Astrocyte of the hippocampus (primary cell): ENCODE measurements around the gene PIP4K2C.
"Not testable (repeated sequence)": the region's sequence is repeated elsewhere in the genome, so short reads cannot be mapped to it uniquely, and the experiment has no call there.

Experiments
- DNase-seq: peaks from one replicate; pipeline ENCODE4 v3.0.0; 2011; ENCODE audit warnings: low read depth, low spot score

PIP4K2C gene

DNA sequence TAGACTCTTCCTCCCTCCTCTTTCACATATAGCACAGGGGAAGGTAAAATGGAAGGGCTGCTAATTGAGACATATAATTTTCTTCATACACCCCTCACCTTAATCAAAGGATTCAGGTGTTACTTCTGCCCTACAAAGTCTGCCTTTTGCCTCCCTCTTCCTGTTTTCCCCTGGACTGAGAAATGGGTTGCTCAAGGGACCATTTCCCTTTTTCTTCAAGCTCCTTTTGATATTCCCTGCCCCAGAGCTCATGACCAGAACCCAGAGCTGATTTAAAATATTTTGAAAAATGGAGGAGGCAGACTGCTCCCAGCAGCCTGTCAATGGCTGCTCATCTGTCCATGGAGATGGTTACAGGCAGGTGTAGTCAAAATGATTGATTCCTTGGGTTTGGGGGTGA is 6.3 kb upstream of the PIP4K2C start:
- no peak for DNase-seq

DNA sequence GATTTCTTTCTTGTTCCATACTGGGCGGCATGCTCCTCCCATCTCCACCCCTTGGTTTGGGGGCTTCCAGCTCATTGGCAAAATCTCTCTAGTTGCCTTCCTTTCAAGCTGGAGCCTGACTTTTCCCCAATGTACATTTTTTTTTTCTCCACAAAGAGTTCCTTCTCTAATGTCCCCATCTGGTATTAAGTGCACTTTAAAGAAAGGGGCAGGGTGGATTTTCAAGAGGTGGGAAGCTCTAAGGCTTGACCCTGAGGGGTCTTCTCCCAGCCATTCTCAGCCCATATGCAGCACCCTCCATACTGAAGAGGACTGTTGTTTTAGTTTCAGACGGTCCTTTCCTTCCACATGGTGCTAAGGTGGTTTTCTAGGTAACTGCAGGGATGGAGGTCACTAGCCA is 5.8 kb upstream of the PIP4K2C start:
- DNase-seq = no peak

DNA sequence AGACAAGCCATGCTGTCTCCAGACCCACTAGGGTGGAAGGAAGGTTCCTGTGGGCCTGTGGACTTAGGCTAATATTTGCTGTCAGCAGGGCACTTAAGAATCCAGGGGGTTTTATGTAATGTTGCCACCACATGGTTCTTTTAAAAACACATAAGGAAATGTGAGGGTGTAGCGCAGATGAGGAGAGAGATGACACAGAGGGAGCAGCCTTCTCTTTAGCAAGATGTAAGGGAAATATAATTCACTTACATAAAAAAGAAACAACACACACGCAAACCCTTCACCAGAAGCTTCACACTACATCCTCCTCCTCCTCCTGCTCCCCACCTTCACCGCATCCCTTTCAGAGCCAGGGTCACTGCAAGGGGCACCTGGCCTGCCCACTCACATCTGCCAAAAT is 4.9 kb upstream of the PIP4K2C start:
- no peak for DNase-seq

DNA sequence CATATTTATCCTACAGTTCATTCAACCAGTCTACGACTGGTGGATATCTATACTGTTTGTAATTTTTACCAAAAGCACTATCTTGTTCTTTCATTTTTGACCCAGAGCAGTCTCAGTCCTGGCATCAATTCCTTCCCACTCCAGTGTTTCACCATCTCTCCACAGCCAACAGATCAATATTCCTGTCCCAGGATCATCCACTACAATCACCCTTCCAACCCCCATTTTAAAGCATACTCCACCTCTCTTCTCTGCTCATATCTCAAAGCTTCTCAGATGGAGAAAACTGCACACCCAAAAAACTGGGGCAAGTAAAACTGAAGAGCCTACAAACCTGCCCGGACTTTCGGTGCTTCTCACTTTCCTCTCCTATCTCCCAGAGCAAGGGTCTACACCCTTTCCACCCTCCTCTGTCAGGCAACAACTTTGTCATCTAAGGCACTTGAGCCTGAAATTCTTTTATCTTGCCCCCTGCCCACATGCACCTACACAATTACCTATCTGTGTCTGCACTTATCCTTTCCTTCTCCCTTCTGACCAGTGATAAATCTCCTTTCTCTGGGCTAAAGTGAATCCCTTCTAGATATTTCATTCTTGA is 4.1 kb upstream of the PIP4K2C start:
- no peak for DNase-seq

DNA sequence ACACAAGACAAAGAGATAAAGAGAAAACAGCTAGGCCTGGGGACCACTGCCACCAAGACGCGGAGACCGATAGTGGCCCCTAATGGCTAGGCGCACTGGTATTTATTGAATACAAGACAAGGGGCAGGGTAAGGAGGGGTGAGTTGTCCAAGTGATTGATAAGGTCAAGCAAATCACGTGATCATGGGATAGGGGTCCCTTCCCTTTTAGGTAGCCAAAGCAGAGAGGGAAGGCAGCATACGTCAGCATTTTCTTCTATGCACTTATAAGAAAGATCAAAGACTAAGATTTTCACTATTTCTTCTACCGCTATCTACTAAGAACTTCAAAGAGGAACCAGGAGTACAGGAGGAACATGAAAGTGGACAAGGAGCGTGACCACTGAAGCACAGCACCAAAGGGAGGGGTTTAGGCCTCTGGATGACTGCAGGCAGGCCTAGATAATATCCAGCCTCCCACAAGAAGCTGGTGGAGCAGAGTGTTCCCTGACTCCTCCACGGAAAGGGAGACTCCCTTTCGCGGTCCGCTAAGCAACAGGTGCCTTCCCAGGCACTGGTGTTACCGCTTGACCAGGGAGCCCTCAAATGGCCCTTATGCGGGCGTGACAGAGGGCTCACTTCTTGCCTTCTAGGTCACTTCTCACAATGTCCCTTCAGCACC is 1.9 kb upstream of the PIP4K2C start:
- not testable (repeated sequence) for DNase-seq

DNA sequence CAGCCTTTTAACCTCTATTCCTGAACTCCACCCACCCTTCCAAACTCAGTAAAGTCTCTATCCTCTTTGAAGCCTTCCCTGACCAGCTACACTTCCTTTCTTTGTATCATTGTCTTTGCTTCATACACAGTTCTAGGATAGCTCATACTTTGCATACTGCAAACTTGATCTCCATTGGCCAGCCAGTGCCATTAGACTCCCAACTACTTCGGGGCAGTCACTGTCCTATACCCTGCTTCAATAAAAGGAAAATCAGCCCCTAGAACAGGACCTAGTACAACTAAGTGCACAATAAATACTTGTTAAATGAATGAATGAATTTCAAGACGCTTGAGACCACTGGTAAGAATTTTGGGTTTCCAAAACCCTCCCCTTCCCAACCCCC is 521 bp upstream of the PIP4K2C start:
- no peak for DNase-seq

DNA sequence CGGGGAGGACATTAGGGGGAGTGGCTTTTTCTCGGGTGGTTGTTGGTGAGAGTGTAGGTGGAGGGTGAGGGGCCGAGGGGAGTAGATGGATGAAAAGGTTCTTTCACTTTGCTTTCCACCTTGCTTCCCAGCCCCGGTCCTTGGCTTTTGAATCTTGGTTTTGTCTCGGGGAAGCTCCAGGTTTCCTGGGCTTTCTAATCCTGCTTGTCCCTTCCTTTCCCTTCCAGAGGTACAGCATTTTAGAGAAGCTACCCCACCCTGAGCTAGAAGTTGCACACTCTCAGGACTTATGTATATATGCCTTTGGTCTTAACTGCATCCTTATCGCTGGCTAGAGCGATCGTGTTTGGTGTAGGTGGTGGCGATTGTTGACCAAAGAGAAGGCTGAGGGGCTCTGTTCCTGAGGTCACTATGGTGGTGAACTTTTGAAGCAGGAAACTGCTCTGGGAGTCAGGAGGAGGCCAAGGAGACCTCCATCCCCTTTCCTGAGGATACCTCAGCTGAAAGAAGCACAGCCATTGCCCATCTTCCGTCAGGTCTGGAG is 862 bp downstream of the PIP4K2C start:
- no peak for DNase-seq

DNA sequence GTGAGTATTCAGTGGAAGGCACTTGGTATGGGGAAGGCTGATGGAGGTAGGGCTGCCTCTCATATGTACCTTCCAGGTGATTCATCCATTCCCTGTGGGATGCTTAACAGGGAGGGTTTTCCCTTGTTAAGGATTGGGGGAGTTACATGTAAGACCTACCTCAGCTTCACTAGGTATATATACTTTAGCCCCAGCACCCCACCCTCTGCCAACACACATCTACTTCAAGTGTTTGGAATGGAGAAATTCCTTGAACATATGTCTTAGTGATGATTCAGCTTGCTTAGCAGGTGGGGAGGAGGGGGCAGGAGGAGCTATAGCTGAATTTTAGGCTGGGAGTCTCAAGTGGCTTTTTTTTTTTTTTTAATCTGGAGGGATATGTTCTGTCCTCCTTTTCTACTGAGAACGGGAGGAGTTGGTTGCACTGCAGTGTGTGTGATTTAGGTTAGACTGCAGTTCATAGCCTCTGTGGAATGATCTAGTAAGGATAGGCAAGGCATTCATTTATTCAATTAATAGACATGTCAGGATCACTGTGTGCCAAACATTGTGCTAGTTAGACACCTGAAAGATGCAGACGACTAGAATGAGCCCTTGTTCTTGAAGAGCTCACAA is 1.7 kb downstream of the PIP4K2C start:
- no peak for DNase-seq

DNA sequence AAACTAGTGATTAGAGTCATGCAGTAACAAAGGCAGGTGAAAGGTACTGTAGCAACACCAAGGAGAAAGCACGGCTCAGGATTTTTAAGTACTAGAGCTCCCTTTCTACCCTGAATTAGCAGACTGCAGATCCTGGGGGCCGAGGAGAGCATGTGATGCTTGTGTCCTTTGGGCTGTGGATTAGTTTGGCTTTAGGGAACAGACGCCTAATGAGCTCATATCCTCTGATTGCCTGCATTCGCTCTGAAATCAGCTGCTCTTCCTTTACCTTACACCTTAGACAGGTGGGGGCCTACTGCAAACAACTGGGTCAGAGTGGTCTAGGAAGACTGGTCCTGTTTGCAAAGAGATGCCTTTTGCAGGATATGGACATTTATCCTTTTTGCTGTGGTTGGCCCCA is 2.2 kb downstream of the PIP4K2C start:
- no peak for DNase-seq

DNA sequence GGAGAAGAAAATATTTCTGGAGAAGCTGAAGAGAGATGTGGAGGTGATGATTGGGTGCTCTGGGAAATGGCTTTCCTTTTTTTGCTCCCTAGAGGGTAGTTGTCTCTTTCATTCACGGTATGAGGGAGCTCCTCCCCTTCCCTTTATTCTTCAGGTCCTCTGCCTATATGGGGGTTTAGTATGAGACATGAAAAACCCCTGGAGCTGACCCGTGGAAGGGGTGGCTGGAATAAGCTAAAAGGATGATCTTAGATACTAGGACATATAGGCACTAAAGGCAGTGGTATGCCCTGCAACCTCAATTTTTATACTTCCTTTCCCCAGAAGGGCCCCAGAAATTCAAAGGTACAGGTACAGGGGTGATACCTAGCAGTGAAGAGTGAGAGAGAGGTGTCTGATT is 9.4 kb downstream of the PIP4K2C start:
- DNase-seq = no peak

DNA sequence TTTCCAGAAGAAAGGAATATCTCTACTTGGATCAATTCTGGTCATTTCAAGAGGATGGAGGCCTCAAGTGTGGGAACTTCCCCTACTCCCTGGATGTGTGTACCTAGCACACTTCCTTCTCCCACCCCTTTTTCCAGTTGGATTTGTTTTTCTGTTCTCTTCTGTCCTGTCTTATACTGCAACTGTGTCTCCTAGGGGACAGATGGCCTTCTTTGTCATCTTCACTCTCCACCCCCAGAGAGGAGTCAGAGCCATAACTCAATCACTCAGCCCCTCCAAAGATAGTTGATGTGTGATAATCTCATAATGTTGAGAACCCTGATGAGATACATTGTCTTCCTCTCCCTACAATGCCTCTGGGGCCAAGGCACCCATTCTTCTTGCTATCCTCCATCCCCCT is 11.6 kb downstream of the PIP4K2C start:
- no peak for DNase-seq

DNA sequence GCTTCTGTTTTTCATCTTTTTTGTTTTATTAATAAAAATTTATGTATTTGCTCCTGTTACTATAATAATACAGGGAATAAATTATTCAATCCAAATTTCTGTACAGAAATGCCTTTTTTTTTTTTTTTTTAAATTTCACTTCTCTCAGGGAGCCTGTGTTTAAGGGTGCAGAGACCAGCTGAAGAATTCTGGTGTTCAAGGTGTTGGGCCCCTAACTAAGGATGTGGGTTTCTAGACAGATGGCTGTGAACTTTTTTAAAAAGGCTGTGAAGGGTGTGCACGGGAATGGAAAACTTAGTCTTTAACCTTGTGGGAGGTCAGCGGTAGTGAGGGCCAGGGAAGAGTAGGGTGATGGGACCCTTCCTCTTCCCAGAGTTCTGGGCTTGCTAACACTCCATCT is 12.3 kb downstream of the PIP4K2C start:
- DNase-seq = no peak

DNA sequence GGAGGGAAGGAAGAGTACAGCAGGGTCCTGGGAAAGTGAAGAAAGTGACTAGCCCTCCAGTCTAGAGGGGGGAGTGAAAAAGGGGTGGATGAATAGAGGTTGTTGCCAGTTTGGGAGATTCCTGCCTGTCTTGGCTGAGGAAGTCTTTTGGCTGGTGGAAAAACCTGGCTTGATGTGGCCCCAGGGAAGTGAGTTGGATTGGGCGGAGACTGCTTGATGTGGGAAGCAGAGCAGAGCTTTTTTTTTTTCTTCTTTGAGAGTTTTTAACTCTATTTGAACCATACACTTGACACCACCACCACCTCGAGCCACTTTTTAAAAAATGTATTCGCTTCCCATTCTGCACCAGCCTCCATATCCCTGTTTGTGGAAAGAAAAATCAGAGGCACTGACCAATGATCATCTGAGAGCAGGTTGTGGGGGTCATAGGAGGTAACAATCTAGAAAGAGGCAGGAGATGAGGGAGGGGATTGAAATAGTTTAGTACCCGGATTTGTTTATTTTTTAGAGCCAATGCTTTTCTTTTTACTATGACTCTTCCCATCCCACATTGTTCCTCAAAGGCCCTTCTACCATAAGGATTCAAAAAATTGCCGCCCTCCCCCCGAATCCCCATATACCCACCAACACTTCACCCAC is 12.9 kb downstream of the PIP4K2C start:
- DNase-seq = peak; percentile 70

DNA sequence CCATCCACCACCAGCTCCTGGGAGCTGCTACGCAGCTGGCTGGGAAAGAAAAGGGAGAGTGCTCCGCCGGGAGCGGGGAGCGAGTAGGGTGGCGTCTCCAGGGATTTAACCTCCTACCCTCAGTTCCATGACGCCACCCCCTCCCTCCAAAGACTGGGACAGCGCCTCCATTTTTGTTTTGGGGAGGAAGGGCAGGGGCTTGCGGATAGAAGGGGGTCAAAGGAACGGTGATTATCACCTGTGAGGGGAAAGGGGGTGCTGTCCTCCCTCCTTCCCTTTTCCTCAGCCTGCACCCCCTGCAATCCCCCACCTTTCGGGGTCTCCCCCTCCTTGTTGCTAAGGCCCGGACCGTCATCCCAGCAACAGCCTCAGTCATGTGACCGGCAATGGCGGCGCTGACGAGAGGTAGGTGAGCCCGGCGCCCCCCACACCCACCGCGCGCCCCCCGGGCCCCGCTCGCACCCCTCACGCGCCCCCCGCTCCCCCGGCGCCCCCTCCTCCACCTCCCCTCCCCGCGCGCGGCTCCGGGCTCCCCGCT is 13.5 kb downstream of the PIP4K2C start, which contains the start of gene DTX3:
DTX3 (plus strand) TSS at position 371 of the 538 bp plus-strand sequence. CDS start 1,694 bp downstream, outside the sequence.
- DNase-seq = peak; percentile 61

DNA sequence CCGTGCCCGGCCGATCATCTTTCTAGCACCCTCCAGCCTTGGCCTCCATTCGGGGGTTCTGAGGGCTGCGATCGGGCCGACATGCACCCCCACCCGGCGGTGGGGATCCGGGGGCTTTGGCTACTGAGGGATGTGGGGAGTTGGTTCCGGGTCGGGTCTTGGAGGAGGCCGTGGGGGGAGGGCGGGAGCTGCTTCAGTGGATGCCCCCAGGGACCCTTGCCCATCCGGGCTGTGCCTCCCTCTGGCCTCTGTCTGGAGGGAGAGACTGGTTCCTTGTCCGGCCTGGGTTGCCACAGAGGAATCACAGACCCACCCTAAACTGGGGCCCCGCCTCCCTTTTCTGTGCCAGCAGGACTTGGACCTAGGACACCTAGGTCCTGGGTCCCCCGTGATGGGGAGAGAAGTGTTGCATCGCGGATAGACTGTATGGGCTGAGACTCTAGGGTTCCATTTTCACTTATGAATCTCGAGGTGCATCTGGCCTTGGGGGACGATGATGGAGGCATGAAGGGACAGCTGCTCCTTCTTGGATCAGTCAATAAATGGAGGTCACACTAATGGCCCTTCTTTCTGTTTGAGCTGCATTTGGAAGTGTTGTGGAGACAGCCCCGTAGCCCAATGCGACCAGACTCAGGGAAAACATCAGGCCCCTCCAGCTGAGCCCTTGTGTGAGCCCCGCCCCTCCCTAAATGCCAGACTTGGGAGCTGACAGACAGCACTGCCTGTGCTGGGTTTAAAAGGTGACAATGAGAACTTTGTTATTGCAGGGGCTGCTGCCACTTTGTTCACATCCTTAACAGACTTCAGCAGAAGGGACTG is 14.2 kb downstream of the PIP4K2C start:
- peak; percentile 49 for DNase-seq

DNA sequence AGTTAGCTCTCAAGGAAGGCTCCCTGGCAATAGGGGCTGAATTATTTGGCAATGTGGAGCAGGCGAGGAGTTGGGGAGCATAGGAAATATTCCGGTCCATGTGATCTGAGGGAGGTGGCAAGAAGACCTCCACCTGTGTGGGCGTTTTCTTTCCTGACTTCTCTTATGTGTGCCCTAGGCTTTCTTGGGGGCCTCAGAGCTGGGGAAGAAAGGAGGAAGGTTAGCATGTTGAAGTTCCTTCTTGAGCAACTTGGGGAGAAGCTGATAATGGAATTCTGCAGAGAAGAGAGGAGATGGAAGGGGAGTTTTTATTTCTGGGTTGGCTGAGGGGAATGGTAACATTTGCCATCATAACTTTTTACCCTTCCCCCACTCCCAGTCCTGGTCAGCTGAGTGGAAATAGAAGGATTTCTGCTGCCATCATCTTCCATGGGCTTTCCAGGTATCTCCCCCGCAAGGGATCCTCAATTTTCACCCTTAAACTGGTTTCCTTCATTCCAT is 14.9 kb downstream of the PIP4K2C start:
- DNase-seq = no peak

DNA sequence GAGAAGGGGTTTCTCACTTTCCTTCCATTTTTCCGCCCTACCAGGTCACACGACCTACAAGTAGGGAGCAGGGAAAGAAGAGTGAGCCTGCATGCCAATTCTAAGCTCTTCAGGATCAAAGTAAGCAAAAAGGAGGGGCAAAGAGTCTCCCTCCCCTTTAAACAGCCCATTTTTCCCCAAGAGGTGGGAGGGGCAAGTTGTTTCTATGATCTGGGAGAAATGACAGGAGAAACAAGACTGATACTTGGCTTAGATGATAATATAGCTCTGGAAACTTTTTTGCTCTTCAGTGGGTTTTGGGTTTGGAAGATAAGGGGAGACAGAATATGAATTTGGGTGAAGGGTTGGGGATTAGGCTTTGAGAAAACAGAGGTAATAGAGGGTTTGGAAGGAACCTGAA is 15.4 kb downstream of the PIP4K2C start:
- DNase-seq = no peak

DNA sequence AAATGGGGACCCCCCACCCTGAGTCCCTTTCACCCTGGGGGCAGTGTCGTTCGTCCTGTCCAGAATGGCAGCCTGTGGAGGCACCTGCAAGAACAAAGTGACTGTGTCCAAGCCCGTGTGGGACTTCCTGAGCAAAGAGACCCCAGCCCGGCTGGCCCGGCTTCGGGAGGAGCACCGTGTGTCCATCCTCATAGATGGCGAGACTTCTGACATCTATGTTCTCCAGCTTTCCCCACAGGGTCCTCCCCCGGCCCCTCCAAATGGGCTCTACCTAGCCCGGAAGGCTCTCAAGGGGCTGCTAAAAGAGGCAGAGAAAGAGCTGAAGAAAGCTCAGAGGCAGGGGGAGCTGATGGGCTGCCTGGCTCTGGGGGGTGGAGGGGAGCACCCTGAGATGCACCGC is 15.8 kb downstream of the PIP4K2C start:
- no peak for DNase-seq

DNA sequence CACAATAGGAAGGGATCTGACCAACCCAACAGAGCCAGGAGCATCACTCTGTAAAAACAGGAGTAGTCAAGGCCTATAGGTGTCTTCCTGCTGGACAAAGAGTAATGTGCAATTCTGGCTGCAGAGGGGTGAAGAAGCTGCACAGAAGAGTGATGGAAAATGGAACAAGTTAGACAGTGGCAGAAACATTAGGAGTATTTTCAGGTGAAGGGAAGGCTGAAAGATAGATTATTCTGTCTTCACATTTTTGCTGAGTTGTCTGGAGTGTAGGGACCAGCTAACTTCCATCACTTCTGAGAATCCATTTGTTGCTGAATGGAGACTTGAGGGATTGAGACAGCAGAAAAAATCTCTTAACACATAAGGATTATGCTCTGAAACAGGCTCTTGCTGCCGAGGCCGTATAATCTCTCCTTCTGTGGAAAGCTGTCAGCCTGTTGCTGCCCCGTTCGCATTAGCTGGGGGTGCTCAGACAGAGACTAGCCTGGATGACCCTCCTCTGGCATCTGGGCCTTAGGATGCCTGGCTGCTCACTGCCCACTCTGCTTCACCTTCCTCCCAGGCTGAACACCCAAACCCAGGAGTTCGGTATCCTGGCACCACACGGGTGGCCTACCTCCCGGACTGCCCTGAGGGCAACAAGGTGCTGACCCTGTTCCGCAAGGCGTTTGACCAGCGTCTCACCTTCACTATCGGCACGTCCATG is 17.1 kb downstream of the PIP4K2C start:
- DNase-seq = no peak

DNA sequence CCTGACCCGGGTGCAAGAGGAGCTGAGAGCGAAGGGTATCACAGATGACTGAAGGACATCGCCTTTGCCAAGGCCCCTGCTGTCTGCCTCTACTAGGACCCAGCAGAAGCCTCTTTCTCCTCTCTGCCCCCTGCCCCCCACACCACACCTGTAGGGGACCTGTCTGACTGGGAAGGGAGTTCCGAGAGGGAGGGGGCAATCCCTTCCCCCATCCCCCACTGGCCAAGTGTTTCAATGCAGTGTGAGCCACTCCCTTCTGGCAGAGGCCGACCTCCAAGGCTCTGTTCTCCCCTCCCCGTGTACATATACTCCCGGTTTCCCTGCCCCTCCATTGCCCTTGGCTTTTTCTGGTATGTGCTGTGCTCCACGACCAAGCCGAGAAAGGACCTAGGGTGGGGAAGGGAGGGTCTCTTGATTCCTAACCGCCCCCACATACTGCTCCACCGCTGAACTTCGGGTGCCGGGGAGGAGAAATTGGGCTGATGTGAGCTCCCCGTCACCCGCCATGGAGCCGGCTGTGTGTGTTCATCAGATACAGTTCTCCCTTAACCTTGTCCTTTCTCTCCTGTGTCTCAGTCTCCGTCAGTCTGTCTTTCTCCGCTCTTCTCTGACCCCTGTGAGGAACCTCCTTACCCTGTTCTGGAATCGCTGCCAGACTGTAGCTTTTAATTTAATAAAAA is 18.2 kb downstream of the PIP4K2C start:
- no peak for DNase-seq
